Activated CD4-positive, alpha-beta T cell treated with anti-CD3 and anti-CD28 coated beads, Interleukin-2, amount 50 U/mL, for 4 hours (primary cell): ENCODE data around the gene SYT1.

ENCODE experiments used
- DNase-seq, 2 experiments: peaks; one replicate each; pipeline ENCODE4 v3.0.0-alpha.2; 2020

SYT1 gene

GRCh38 chr12:79366374-79366773 lies 501.8 kb downstream of the SYT1 start:
- no peak for DNase-seq

DNA sequence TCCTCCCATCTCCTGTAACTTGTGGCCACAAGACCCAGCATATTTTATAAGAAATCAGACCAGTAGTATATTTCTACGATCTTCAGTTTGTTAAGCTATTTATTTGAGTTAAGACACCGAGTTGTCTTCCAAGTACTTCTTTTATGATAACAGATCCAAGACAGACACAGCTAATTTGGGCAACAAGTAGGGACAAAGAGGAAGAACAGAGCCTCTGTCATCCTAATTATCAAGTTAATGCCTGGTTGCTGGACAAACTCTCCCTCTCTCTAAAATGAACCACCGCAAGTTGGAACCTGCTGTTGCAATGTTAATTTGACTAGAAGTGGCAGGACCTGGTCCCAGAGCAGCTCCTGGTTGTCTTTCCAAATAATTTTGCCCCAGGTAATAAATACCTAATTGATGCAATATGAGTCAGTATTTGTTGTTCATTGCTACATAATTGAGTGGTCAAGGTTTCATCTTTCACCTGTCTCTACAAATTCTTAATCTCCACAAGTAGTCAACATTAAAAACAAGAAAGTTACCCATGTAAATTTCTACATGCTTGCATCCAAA lies 502.5 kb downstream of the SYT1 start:
- DNase-seq, result no peak

GRCh38 chr12:79370021-79370420 lies 505.4 kb downstream of the SYT1 start:
- no peak for DNase-seq

DNA sequence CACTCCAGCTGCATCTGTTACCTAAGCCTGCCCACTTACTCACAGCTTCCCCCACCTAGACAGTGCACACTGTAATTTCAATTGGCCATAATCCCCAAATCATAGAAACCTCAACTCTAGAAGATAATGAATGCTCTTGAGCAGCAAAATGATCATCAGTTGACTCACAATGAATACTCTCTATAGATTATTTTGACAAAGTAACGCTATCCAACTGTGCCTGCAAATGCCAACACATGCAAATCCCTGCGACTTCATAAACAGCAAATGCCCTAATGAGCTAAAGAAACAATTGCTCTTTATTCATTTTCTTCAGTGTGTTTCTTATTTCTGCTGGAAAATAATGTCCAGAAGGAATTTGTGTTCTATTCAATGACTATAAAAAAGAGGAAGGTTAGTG lies 506.7 kb downstream of the SYT1 start:
- no peak for DNase-seq

DNA sequence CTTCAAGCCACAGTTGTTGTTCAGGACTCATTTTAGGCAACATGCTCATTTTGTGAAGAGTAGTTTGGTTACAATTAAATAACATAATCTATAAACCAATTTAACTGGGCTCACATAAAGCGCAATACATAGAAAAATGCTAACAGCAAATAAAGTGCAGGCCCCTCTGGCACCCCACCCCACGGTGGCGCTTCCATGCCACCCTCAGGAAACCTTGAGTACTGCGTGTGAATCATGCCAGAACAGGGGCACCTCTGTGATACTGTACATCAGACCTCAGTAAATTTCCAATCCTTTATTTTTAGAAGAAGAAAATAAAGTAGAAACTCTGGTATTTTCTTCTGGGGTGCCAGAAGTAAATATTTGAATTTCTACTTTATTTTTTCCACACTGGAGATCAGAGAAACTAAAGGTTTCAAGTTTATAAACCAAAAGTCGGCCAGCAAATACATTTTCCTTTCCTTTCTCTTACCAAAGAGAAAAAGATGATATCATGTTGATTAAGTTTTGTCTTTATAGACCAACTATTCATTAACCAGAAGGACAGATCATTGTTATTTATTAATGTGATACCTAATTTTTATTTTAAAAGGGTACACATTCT lies 509.4 kb downstream of the SYT1 start:
- no peak for DNase-seq

DNA sequence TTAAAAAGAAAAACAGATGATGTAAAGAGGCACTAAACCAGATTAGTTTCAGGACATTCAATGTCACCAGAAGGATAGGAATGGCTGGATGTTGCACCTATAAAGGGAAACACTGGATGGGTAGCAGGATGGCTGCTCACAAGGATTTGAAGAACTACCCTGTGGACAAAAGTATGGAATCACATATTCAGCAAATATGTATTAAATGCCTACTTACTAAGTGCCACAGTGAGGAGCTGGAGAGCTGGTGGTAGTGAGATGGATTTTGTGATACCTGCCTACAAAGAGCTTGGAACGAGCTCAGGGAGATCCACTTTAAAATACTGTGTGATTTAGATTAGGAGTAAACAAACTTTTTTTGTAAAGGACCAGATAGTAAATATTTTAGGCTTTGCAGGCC lies 510.0 kb downstream of the SYT1 start:
- DNase-seq, result no peak

DNA sequence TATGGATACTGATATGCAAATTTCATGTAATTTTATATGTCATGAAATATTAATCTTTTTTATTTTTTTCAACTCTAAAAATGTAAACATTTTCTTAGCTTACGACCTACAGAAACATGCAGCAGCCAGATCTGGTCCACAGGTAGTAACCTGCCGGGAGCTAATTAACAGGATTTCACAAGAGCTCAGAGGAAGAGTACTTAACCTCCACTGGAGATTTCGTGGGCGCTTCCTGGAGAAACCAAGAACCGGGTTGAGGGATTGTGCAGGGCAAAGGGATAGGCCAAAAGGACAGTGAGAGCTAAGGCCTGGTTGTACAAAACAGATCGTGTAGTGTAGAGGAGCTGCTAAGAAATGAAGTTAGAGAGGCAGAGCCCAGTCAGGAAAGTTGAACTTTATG lies 510.5 kb downstream of the SYT1 start:
- DNase-seq, result no peak

- DNase-seq, result no peak
These were observed 513.9 kb downstream of the SYT1 start for GRCh38 chr12:79378496-79378895.

GRCh38 chr12:79380402-79380801 lies 515.8 kb downstream of the SYT1 start:
- no peak for DNase-seq

DNA sequence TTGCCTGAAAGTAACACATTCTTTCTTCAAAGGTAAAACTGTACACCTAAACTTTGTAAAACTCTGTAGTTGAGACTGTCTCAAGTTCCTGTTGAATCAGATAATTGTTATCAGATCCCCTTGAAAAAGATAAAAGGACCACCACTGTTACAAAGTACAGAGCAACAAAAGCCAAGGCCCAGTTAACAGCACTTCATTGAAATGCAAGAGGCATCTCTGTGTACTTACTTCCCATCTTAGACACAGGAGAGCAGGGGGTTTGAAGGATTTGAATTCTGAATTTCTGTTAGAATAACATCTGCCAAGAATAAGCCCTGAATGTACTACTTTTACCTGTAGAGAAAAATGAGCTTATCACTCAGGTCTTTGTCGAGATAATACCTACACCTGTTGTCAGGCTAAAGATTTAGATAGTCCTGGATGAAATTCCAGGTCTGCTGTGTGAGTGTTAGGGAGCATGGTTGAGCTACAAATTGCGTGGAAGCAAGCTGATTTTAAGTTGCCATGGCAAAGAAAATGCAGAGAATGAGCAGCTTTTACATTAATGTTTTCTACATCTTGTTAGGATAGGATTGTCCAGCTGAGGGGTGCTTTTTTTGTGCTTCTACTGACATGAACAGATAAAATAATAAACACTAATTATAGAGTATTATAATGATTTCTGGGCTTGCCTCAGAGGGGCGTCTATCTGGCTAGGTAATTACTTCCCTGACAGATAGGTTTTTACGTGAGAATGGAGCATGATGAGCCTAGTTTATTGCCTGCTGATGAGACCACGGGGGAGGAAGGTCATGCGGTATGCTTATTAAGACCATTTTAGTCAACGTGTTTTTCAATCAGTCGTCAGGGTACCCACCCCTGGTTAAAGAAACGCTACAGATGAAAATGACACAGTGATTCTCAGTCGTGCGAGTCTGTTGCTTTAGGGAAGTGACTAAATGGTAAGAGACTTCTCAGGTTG lies 517.0 kb downstream of the SYT1 start:
- DNase-seq, result no peak

- DNase-seq, result no peak
These were observed 520.0 kb downstream of the SYT1 start for GRCh38 chr12:79384551-79384950.

GRCh38 chr12:79388011-79388410 lies 523.4 kb downstream of the SYT1 start:
- DNase-seq, result no peak

- no peak for DNase-seq
These were observed 529.3 kb downstream of the SYT1 start for GRCh38 chr12:79393842-79394241.

DNA sequence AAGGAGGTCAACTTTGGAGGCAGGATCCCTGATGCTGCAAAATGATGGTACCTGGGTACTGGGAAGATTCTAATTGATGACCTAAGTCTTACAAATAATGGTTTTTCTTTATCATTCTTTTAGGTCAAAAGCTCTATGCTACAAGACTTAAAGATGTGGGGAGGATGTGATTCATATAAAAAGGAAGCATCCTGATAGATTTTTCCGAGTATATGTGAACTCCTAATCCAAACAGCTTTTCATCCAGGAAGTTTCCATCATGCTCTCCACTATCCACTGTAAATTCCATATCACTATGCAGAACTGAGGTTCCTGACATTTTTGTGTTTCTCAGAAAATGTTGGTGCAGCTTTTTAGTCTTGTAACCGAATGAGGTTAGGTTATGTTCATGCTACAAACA lies 533.0 kb downstream of the SYT1 start:
- no peak for DNase-seq

- no peak for DNase-seq
These were observed 535.9 kb downstream of the SYT1 start for GRCh38 chr12:79400481-79400880.

- no peak for DNase-seq
These were observed 538.0 kb downstream of the SYT1 start for GRCh38 chr12:79402606-79403005.

DNA sequence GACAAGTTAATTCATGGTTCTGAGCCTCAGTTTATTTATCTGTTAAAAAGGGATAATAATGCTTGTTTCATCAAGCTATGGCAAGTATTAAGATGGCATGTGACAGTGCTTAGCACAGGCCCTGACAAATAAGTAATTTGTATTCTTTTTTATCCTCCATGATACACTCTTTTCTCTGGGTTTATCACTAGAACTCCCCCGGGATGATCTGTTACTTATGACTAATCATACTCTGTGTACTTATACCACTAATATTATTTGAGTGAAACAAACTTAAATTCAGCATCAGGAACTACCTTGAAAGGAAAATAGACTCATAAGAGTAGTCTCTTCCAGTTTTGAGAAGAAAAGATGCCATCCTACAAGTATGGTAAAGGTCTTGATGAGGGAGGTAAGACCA lies 542.4 kb downstream of the SYT1 start:
- no peak for DNase-seq

- no peak for DNase-seq
These were observed 543.4 kb downstream of the SYT1 start for GRCh38 chr12:79407671-79408622.

DNA sequence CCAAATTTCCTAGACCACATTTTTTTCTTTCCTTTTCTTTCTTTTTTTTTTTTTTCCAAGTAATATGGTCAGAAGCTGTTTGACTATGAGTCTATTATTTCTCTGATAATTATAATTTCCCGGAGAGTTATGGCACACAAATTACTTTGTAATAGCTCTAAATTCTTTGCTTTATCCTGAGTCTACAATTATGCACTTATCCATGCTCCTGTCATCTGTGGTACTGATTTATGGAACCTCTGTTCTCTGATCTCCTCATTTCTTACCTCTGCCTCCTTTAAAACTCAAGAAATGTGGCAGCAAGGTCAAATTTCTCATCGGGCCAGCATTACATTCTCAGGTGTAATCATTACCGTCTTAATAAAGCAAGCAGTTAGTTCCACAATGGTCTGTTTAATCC lies 544.1 kb downstream of the SYT1 start:
- no peak for DNase-seq

- DNase-seq, result no peak
These were observed 545.0 kb downstream of the SYT1 start for GRCh38 chr12:79409562-79409961.

- no peak for DNase-seq
These were observed 547.2 kb downstream of the SYT1 start for GRCh38 chr12:79411791-79412190.

DNA sequence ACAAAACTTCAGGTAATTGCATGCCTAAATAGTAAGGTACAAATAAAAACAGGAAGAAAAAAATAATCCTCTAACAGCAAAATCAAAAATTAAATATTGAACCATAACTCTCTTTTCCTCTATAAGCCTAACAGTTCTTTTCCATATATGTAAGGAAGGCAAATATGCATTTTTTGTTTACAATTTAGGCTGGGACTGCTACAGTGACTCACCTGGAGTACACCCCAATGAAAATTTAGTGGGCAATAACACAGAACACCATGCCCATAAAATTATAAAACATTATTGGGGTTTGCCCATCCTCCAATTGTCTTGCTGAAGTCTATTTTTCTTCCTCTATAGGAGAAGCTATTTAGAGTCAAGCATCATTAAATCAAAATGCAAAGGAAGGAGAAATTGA lies 549.2 kb downstream of the SYT1 start:
- DNase-seq, result no peak

DNA sequence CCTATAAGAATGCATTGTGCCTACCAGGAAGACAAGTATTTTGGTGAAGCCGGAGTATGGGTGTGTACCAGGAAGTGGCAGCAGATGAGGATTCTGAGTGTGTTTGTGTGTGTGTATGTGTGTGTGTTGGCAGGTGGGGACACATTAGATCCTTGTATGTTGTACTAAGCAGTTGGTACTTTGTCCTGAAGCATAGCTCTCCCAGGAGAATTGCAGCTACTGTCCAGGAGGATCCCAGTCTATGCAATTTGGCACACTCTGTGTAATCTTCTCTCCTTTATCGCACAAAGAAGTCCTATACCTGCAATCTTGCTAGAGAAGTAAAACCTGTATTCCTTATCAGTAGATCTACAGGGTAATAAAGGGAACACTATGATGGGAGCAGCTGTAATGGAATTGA lies 549.7 kb downstream of the SYT1 start:
- no peak for DNase-seq
